HEK293T (cell line): ENCODE measurements around the gene FBN2.

Experiments
- BHLHE40 ChIP-seq: fragments of 450-650 bp; IDR thresholded peaks from 2 replicates; pipeline ENCODE4 v1.6.1; 2016; ENCODE audit warnings: mild to moderate bottlenecking, moderate library complexity, borderline replicate concordance
- HDGF ChIP-seq: fragments of 450-650 bp; IDR thresholded peaks from 2 replicates; pipeline ENCODE4 v1.6.1; 2017; ENCODE audit warnings: antibody characterized with exemption, borderline replicate concordance
- L3MBTL2 ChIP-seq: fragments of 450-650 bp; conservative IDR thresholded peaks from 2 replicates; pipeline ENCODE4 v1.6.1; 2016; ENCODE audit warnings: mild to moderate bottlenecking
- SP1 ChIP-seq: fragments of 450-650 bp; IDR thresholded peaks from 2 replicates; pipeline ENCODE4 v1.6.1; 2017
- SUZ12 ChIP-seq: fragments of 450-650 bp; IDR thresholded peaks from 2 replicates; pipeline ENCODE4 v1.6.1; 2016; ENCODE audit warnings: mild to moderate bottlenecking
- TARDBP ChIP-seq: fragments of 450-650 bp; IDR thresholded peaks from 2 replicates; pipeline ENCODE4 v1.6.1; 2016

DNA sequence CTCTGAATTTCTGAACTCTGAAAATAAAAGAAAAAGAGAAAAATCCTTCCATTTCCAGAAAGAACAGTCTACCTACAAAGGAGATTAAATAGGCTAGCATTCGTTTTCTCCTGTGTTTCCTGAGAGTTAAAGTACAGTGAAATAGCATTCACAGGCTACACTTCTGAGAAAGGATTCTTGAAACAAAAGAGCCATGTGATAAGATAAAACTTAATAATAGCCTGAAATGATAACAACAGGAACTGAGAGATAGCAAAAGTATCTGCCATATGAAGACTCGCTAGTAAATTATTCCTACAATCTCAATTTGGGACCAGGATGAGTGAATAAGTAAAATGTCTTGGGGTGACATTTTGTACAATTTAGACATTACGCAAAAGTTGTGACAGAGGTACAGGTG, 62.4 kb downstream of the FBN2 start:
- TF ChIP-seq L3MBTL2 (no peak), BHLHE40 (no peak), HDGF (no peak), SUZ12 (no peak), SP1 (no peak), TARDBP (no peak)
